Measurements from ENCODE around the gene SECISBP2.

DNA sequence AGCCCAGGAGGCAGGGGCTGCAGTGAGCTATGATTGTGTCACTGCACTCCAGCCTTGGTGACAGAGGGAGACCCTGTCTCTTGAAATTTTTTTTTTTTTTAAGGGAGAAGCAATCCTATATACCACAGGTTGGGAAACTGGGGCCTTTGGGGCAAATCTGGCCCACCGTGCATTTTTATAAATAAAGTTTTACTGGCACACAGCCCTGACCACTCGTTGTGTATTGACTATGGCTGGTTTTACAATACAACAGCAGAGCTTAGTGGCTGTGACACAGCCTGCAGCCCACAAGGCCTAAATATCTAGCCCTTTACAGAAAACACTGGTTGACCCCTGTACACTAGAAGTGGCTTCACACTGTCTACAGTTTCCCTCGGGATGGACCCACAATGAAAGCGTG is 58.0 kb downstream of the SECISBP2 start:
- TF ChIP-seq POLR2AphosphoS5 (IDR thresholded peaks at IDR 0.05; ENCODE audit: low read depth, low read length) (no peak), TAF1 (IDR thresholded peaks at IDR 0.05; ENCODE audit: borderline replicate concordance, insufficient read depth, low read length) (no peak)
- TF ChIP-seq, protein P1, sequence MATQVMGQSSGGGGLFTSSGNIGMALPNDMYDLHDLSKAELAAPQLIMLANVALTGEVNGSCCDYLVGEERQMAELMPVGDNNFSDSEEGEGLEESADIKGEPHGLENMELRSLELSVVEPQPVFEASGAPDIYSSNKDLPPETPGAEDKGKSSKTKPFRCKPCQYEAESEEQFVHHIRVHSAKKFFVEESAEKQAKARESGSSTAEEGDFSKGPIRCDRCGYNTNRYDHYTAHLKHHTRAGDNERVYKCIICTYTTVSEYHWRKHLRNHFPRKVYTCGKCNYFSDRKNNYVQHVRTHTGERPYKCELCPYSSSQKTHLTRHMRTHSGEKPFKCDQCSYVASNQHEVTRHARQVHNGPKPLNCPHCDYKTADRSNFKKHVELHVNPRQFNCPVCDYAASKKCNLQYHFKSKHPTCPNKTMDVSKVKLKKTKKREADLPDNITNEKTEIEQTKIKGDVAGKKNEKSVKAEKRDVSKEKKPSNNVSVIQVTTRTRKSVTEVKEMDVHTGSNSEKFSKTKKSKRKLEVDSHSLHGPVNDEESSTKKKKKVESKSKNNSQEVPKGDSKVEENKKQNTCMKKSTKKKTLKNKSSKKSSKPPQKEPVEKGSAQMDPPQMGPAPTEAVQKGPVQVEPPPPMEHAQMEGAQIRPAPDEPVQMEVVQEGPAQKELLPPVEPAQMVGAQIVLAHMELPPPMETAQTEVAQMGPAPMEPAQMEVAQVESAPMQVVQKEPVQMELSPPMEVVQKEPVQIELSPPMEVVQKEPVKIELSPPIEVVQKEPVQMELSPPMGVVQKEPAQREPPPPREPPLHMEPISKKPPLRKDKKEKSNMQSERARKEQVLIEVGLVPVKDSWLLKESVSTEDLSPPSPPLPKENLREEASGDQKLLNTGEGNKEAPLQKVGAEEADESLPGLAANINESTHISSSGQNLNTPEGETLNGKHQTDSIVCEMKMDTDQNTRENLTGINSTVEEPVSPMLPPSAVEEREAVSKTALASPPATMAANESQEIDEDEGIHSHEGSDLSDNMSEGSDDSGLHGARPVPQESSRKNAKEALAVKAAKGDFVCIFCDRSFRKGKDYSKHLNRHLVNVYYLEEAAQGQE (IDR thresholded peaks at IDR 0.05; ENCODE audit: insufficient read depth in 1 of 2, low read depth in 2 of 2, low read length in 2 of 2), result no peak
